MG63 (cell line): ENCODE results near the gene BRAT1. TPM values are rescaled to one million over a fixed set of nuclear protein-coding genes. Genes with fewer than 3 reads are reported as not detected.
"Not testable (repeated sequence)": the region's sequence is repeated elsewhere in the genome, so short reads cannot be mapped to it uniquely, and the experiment has no call there.

ENCODE experiments used
- DNase-seq: peaks from one replicate; pipeline ENCODE4 v3.0.0-alpha.2; 2020
- H3K27me3 ChIP-seq: fragments of 250-450 bp; sonication (Bioruptor Pico); 2 replicates; pipeline ENCODE4 v1.5.1; 2020; ENCODE audit warnings: mild to moderate bottlenecking, moderate library complexity
- H3K36me3 ChIP-seq: fragments of 250-450 bp; sonication (Bioruptor Pico); 2 replicates; pipeline ENCODE4 v1.5.1; 2020; ENCODE audit warnings: mild to moderate bottlenecking, moderate library complexity
- H3K4me3 ChIP-seq: fragments of 250-450 bp; sonication (Bioruptor Pico); 2 replicates; pipeline ENCODE4 v1.5.1; 2020; ENCODE audit warnings: mild to moderate bottlenecking, moderate library complexity
- H3K9me3 ChIP-seq: fragments of 250-450 bp; sonication (Bioruptor Pico); 2 replicates; pipeline ENCODE4 v1.5.1; 2020; ENCODE audit warnings: mild to moderate bottlenecking, moderate library complexity
- total RNA-seq: library from RNA; depleted of rRNA; stranded (reverse); fragments of >200 nt; shearing (Covaris generic); gene quantifications from 2 replicates; pipeline ENCODE4 v1.2.3, GENCODE V29; 2014; ENCODE audit warnings: low replicate concordance

Gene BRAT1
- total RNA-seq, 1 experiment from 2014 or later, result 59.7 TPM

DNA sequence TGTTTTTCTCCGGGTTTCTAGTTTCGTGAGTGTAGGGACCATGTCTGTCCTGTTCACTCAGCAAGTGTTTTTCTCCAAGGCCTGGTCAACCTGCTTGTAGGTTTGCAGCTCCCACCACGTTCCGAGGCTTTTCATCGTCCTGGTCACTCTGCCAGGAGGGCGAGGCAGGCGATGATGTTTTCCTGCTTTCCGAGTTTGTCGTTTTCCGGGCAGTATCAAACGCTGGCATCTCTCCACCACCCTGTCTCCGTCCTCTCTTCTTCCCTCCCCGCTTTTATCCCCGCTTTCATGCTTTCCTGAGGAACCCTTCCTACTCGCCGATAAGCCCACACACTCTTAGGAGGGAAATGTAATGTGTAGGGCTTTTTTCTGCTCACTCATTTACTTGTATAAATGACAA, 14.7 kb upstream of the BRAT1 start:
- peaks cover 5% of the 10 kb centered on the region; the same call in 1 of the 2 replicates for H3K36me3 ChIP-seq
- H3K4me3 ChIP-seq, result no peak overlapping the region
- H3K9me3 ChIP-seq, result no peaks in the 10 kb centered on the region
- no peaks in the 10 kb centered on the region for H3K27me3 ChIP-seq
- DNase-seq, result no peak

DNA sequence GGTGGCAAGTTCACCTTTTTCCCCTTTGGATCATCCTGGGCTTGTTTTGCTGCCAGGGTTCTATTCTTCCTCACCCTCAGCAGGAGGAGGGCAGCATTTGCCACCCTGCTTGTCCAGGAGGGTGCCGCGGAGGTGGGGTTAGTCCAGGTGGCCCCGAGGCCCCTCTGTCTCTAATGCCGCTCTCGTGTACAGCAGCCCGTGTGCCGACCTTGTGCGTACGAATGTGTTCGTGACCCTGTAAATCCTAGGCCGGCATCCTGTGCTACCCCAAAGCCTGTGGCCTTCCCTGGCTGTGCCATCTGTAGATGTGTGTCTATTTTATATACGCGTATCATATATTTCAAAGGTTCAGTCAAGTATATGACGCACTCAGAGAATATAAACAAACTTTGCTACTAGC, 14.1 kb upstream of the BRAT1 start:
- H3K36me3 ChIP-seq, result peaks cover 5% of the 10 kb centered on the region; the same call in 1 of the 2 replicates
- H3K4me3 ChIP-seq, result no peak overlapping the region
- DNase-seq, result no peak
- no peaks in the 10 kb centered on the region for H3K27me3 ChIP-seq
- H3K9me3 ChIP-seq, result no peaks in the 10 kb centered on the region

DNA sequence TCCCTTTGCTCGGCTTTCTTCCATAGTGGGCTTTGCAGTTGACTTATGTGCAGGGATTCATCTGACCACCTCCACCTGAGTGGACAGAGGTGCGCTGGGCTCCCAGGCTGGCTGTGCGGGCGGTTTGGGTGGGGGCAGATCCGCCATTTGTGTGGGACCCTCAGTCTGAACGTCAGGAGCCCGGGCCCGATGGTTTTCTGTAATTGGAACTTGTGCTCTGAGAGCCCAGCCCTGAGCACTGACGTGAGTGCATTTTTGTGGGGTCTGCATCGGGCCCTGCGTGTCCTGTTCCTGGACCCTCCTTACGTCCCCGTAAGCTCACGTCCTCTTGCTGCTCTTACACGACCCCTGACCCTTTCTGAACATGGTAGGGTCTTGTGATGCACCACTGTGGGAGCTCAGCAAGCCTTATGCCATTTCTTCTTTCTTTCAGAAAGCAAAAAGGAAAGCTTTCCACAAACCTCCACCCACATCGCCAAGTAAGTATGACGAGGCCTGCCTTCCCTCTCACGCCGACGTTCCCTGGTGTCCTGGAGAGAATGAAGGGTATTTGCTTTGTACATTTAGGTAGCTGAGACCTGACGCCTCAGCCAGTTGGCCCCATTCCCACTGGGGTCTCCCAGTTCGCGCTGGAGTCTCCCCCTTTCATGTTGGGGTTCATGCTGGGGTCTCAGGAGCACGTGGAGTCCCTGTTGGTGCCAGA, 13.3 kb upstream of the BRAT1 start:
- Histone ChIP-seq H3K4me3 (no peak overlapping the region), H3K27me3 (no peaks in the 10 kb centered on the region), H3K9me3 (no peaks in the 10 kb centered on the region), H3K36me3 (peaks cover 5% of the 10 kb centered on the region; the same call in 1 of the 2 replicates)
- no peak for DNase-seq

DNA sequence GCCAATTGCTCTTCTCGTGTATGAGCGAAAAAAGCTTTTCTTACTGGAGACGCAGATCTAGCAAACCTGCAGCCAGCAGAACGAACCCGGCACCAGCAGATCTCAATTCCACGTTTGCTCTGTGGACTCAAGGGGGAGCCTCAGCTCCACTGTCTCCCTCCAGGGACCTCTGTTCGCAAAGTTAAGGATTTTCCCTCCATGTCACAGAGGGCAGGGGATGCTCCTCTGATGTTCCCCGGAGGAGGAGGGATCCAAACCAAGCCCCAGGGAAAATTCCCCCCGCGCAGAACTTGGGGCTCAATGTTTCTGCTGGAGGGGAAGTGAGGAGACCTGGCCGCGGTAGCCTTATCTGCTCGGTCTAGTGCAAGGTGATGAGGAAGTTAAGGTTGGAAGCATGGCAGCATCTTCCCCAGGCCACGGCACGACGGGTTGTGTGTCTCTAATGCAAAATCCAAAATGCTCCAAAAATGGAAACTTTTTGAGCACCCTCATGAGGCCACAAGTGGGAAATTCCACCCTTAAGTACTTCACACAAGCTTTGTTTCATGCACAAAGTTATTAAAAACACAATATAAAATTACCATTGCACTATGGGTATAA, 12.5 kb upstream of the BRAT1 start:
- no peak for DNase-seq
- H3K27me3 ChIP-seq, result no peaks in the 10 kb centered on the region
- peaks cover 7% of the 10 kb centered on the region; the same call in 1 of the 2 replicates for H3K36me3 ChIP-seq
- no peak overlapping the region for H3K4me3 ChIP-seq
- H3K9me3 ChIP-seq, result no peaks in the 10 kb centered on the region

DNA sequence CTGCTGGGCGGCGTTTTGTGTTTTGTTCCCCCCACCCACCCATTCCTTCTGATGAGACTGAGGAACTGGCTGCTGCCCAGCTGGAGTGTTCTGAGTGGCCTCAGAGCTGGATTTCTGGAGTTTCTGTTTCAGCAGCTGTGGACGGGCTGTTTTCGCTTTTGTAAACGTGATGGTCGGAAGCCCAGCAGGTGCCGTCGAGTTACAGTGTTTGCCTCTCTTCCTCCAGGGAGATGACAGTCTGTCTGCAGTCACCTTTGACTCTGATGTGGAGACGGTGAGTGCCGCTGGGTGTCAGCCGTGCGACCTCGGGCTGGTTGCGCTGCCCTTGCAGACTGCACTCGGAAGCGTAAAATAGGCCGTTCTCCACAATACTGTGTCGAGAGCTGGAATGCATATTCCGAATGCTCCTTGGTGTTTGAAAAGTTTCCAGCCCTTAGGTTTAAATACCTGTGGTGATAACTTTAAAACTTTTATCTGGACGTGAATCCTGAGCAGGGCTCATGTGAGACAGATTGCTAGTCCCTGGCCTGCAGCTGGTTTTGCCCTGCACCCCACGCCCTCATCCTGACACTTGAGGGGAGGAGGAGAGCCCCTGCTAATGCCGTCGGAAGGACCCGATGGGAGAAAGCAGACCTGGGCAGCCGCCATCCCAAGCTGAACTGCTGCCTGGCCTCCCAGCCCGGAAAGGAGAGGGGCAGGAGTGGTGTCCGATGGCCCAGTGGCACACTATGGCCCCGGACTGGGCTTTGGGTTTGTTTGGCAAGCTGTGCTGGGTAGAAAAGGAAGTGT, 11.8 kb upstream of the BRAT1 start:
- H3K9me3 ChIP-seq, result no peaks in the 10 kb centered on the region
- peaks cover 7% of the 10 kb centered on the region; the same call in 1 of the 2 replicates for H3K36me3 ChIP-seq
- no peaks in the 10 kb centered on the region for H3K27me3 ChIP-seq
- DNase-seq, result no peak
- H3K4me3 ChIP-seq, result no peak overlapping the region

DNA sequence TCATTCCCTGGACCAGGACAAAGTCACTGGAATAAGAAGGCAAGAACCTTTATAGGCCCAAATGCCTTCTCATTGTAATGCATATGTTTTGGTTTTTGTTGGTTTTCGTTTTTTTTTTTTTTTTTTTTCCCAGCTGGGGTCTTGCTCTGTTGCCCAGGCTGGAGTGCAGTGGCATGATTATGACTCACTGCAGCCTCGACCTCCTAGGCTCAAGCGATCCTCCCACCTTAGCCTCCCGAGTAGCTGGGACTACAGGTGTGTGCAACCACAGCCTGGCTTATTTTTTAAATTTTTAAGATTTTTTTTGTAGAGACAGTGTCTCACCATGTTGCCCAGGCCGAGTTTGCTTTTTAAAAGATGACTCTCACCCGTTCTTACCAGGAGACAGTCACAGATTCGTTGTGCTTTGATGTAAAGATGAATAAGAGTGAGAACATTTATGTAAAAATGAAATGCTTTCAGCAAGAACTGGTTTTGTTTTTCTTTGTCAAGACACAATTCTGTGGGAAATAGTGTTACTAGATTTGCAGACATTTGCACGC, 11.1 kb upstream of the BRAT1 start:
- Histone ChIP-seq H3K9me3 (no peaks in the 10 kb centered on the region), H3K4me3 (no peak overlapping the region), H3K36me3 (peaks cover 2% of the 10 kb centered on the region; the same call in 1 of the 2 replicates), H3K27me3 (no peaks in the 10 kb centered on the region)
- no peak for DNase-seq

DNA sequence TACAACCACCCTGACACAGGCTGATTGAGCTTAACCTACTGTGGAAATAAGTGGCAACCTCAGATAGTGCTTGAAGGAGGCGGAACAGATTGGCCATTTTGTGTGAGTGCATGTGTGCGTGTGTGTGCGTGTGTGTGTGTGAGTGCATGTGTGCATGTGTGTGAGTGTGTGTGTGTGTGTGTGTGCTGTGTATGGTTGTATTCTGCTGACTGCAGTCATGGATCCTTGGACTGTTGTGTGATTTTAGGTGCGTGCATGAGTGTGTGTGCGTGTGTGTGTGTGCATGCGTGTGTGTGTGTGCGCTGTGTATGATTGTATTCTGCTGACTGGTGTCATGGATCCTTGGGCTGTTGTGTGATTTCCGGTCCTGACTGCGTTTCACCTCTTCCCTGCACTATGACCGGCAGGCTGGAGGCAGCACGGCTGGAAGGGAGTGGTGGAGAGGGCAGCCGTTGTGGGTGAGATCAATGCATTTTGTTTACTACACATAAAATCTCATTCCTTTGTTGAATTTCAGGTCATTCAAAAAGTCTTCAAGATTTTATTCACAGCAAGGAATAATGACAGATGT, 9.7 kb upstream of the BRAT1 start:
- no peak for DNase-seq

DNA sequence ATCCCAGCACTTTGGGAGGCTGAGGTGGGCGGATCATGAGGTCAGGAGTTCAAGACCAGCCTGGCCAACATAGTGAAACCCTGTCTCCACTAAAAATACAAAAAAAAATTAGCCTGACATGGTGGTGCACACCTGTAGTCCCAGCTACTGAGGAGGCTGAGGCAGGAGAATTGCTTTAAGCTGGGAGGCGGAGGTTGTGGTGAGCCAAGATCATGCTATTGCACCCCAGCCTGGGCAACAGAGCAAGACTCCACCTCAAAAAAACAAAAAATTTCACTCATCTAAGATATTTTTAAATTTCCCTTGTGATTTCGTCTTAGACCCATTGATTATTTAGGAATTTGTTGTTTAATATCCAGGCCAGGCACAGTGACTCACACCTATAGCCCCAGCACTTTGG, 8.6 kb upstream of the BRAT1 start:
- H3K9me3 ChIP-seq, H3K4me3 ChIP-seq, DNase-seq, H3K27me3 ChIP-seq, H3K36me3 ChIP-seq: not testable (repeated sequence)

More for the DNA sequence above, 9.7 kb upstream of the BRAT1 start:
- Histone ChIP-seq H3K9me3 (no peaks in the 10 kb centered on the region), H3K27me3 (no peaks in the 10 kb centered on the region), H3K4me3 (no peak overlapping the region), H3K36me3 (peaks cover 2% of the 10 kb centered on the region; the same call in 1 of the 2 replicates)

DNA sequence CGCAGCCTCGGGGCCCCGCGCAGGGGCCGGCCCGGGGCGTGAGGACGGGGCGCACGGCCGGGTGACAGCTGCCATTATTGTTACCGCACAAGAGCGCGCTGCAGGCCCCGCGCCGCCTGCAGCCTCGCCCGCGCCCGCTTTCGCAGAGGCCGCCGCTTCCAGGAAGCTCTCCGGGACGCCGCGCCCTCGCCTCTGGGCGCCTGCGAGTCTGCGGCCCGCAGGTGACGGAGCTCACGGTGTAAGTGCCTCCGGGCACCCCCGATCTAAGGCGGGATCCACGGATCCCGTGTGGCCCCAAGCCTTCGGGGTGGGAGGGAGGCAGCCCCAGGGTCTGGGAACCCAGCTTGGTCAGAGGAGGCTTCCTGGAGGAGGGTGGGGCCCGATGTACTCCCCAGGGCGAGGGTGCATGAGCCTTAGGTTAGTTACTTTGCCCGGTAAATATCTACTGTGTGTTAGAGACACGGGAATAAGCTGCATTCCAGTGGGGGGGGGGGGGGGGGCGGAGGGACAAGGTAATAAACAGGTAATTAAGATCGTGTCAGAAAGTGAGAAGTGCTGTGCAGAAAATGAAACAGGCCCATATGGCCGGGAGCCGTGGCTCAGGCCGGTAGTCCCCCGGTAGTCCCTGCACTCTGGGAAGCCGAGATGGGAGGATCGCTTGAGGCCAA, 4.1 kb upstream of the BRAT1 start:
- Histone ChIP-seq H3K4me3 (peak overlapping the region; percentile 79), H3K9me3 (no peaks in the 10 kb centered on the region), H3K36me3 (0 out of 2 replicates have a peak, but pooled peaks cover 2% of the 10 kb centered on the region), H3K27me3 (no peaks in the 10 kb centered on the region)
- DNase-seq, result no peak

DNA sequence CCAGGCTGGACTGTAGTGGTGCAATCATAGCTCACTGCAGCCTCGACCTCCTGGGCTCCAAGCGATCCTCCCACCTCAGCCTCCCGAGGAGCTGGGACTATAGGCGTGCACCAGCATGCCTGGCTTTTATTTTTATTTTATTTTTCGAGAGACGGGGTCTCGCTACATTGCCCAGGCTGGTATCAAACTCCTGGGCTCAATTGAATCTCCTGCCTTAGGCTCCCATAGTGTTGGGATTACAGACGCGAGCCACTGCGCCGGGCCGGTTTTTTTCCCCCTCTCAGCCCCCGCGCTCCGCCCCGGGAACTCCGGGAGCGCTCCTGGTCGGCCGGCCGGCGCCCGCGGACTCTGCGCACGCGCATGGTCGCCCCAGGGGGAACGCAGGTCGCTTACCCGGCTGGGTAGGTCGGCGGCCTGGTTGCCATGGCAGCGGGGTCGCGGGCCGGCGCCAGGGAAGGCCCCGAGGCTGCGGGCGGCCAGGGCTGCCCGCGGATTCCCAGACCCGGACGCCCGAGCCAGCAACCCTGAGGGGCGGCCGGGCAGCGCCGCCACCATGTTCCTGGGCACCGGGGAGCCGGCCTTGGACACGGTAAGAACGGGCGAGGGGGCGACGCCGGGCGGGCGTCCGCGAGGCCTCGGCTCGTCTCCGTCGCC, 3.4 kb upstream of the BRAT1 start, which contains the start of gene IQCE:
TSS of gene IQCE (plus strand) at position 351 of the 654 bp plus-strand sequence. CDS start at position 554, 203 bp downstream.
- peak; percentile 92 for DNase-seq
- H3K4me3 ChIP-seq, result peak within 1 kb of the TSS; percentile 79
- H3K36me3 ChIP-seq, result 0 out of 2 replicates have a peak, but pooled peaks cover 2% of the 10 kb centered on the region
- H3K9me3 ChIP-seq, result no peaks in the 10 kb centered on the region
- H3K27me3 ChIP-seq, result no peaks in the 10 kb centered on the region

DNA sequence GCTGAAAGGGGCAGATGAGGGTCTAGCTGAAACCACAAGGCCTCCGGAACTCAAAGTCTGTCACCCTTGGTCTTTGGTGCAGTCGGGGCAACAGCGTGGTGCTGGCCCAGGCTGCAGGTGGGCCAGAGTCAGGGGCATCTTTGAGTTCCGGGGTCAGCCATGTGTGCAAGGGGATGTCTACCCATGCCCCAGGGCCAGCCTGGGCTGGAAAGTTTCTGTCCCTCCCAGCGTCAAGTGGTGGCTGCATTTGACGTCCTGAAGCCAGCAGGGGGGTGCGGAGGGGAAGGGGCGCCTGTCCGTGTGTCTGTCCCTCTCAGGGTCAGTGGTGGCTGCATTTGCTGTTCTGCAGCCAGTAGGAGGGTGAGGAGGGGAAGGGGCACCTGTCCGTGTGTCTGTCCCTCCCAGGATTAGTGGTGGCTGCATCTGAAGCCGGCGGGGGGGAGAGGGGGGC, 638 bp downstream of the BRAT1 start:
- Histone ChIP-seq H3K4me3 (peak overlapping the region; percentile 81), H3K36me3 (peaks cover 10% of the 10 kb centered on the region), H3K27me3 (no peaks in the 10 kb centered on the region), H3K9me3 (no peaks in the 10 kb centered on the region)
- no peak for DNase-seq

DNA sequence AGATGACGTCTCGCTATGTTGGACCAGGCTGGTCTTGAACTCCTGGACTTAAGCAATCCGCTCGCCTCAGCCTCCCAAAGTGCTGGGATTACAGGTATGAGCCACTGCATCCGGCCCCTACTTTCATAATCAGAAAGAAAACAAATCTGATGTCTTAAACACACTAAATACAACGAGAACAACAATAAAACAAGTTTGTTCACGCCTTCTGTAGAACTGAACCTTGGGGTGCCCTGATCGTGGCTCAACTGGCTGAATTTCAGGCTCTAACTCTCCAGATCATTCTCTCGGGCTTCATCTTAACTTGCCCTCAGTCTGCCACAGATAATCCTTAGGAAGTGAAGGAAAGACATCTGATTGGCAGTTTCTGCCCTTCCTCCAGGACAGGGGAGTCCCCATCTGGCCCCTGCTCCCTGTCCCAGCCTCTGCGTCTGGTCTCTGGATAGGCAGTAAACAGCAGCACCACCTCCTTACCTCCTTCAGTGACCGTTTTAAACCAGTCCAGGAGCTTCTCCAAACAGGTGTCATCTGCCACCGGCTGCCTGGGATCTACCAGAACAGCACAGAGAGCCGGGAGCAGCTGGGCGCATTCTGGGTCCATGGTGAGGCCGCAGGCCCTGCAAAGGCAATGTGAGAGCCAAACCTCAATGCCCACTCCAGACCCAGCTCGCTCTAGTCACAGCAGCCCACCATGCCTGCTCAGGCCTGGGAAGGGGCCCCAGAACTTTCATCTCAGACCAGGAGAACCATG, 1.3 kb downstream of the BRAT1 start:
- no peak for DNase-seq

DNA sequence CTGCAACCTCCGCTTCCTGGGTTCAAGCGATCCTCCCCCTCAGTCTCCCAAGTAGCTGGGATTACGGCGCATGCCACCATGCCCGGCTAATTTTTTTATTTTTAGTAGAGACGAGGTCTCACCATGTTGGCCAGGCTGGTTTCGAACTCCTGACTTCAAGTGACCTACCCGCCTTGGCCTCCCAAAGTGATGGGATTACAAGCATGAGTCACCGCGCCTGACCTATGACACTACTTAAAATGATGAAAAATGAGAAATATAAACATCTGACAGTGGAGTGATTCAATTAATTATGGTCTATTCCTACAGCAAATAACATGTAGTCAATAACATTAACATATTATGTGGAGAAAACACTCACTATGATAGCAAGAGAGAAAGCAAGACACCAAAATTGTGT, 2.2 kb downstream of the BRAT1 start:
- Histone ChIP-seq H3K9me3 (no peaks in the 10 kb centered on the region), H3K36me3 (peaks cover 20% of the 10 kb centered on the region), H3K4me3 (no peak overlapping the region), H3K27me3 (no peaks in the 10 kb centered on the region)
- no peak for DNase-seq

More for the DNA sequence above, 1.3 kb downstream of the BRAT1 start:
- H3K9me3 ChIP-seq, result no peaks in the 10 kb centered on the region
- H3K27me3 ChIP-seq, result no peaks in the 10 kb centered on the region
- peak overlapping the region; percentile 81 for H3K4me3 ChIP-seq
- peaks cover 15% of the 10 kb centered on the region for H3K36me3 ChIP-seq

DNA sequence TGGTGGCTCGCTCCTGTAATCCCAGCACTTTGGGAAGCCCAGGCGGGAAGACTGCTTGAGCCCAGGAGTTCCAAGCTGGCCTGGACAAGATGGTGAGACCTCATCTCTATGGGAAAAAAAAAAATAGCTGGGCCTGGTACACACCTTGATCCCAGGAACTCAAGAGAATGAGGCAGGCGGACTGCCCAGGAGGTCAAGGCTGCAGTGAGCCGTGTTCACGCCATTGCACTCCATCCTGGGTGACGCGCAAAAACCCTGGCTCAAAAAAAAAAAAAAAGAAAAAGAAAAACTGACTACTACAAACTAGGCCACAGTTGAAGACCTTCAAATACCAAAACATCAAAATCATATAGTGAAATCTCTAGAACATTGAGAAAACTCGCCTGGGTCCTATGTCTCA, 3.9 kb downstream of the BRAT1 start:
- DNase-seq, result no peak
- H3K27me3 ChIP-seq, result no peaks in the 10 kb centered on the region
- H3K9me3 ChIP-seq, result no peaks in the 10 kb centered on the region
- H3K36me3 ChIP-seq, result peaks cover 31% of the 10 kb centered on the region
- no peak overlapping the region for H3K4me3 ChIP-seq
